ENCODE results near the gene FBXW7.
A peak's percentile ranks its signal among the peaks of the same experiment; 100 is the strongest.

The FBXW7 gene

DNA sequence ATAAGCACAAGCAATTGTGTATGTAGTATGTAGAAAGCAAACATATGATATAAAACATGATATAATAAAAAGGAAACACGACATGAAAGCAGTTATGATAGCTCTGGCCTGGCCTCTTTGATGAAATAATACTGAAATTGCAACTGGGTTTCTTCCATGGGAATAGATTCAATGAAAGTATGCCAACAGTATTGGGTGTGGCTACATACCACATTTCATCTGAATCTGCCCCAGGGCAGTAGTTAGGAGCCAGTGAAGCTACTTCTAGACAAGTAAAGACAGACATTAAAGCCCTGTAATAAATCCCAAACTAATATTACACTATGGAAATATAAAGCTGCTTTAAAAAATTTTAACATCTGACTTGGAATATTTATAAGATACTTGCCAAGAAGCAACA lies 207.3 kb downstream of the FBXW7 start:
- no peak for DNase-seq (ENCODE audit: low spot score)

DNA sequence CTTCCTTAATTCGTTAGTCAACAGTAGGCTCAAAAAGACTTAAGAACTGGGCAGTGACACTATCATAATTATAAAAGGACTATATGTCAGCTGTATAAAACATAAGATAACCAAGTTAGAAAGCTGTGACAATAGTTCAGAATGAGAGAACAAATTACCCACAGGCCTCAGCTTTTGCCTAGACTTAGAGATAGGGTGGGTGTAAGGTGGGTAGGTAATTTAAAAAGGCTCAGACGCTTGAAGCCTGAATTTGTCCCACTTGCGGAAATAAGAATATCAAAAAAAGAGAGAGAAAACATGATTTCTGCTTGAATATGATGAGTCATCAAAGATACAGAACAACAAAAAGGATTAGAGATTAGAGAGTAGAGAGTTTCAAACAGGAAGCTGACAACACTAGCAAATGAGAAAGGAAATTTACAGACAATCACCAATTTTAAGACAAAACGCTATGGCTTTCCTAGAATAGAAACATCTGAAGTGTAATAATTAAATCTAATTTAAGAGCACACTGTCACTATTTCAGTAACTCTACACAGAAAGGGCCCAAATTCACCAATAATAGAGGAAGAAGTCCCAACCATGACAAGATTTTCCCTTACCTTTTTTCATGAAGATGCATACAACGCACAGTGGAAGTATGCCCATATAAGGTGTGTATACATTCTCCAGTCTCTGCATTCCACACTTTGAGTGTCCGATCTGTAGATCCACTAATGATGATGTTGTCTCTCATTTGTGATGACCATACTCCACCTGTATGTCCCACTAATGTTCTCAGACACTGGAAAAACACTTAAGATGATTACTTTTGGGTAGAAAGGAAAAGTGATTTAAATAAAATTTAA lies 208.1 kb downstream of the FBXW7 start:
- no peak for DNase-seq (ENCODE audit: low spot score)

DNA sequence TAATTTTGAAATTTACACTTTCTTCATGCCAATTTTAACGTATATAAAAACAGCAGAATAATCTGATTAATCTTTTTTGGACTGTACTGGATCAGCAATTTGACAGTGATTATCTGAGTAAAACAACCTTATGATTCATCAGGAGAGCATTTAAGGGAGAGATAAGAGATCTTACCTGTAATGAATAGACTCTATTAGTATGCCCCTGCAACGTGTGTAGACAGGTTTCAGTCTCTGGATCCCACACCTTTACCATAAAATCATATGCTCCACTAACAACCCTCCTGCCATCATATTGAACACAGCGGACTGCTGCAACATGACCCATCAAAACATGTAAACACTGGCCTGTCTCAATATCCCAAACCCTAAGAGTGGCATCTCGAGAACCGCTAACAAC lies 210.1 kb downstream of the FBXW7 start:
- no peak for DNase-seq (ENCODE audit: low spot score)

DNA sequence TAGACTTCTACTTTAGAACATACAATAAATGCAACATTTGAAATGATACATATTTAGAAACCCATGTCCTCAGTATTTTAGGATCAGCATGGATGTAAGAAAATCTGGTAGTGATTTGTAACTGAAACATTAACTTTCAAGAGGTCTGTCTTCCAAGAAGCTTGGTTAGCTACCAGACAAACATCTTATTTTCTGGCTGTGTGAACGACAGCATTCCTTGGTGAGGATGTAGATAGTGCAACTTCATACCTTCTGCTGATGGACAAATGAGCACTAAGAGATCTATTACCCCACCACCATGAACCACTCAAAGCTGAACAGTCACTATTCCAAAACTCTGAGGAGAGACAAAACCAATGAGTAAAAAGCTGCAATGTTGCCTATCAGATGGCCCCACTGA lies 212.7 kb downstream of the FBXW7 start:
- DNase-seq (ENCODE audit: low spot score): no peak

DNA sequence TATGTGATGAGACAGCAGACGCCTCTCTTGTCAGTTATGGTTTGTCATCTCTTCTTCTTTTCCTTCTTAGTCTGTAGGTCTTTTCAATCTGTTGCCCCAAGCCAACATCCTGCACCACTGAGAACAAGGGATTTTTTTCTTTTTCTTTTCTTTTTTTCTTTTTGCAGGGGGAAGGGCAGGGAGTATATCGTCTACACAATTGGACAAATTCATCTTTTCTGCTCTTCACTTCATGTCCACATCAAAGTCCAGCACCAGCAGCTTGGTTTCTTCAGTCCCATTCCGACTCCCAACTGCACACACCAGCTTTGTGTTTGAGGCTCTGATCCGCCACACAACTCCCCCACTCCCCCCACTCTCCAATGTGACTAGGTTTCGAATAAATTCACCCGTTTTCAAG lies 213.2 kb downstream of the FBXW7 start:
- DNase-seq (ENCODE audit: low spot score): no peak

DNA sequence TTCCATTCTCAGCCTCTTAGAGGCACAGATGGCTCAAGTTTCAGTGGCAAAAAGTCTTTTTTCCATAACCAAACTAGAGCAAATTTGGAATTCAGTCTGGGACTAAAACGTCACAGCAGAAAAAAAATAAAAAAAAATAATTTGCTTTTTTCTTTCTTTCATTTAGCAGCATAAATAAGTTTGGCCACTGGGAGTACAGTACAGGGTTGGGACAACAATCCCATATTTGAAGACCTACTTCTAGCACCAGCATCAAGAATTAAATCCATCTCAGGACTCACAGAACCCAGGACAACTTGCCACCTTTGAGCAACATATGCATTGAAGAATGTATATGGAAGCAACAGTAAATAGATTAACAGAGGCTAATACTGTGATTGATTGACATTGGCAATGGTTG lies 214.0 kb downstream of the FBXW7 start:
- DNase-seq (ENCODE audit: low spot score): no peak

DNA sequence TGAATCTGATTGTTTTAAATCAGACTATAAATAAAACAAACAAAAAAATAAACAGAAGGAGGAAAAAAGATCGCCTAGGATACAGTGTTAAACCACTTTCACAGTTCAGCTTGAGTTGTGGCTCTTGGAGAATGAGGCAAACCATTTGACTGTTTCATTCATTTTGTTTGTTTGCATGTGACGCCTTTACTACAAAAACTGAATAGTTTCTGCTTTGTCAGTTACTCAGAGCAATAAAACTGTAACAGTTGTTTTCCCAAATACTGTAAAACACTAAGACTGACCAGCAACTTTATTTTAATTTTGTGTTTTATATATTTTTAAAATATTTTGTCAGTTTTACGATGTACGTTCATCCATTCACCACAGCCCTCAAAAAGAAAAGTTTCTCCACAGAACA lies 214.5 kb downstream of the FBXW7 start:
- no peak for DNase-seq (ENCODE audit: low spot score)

DNA sequence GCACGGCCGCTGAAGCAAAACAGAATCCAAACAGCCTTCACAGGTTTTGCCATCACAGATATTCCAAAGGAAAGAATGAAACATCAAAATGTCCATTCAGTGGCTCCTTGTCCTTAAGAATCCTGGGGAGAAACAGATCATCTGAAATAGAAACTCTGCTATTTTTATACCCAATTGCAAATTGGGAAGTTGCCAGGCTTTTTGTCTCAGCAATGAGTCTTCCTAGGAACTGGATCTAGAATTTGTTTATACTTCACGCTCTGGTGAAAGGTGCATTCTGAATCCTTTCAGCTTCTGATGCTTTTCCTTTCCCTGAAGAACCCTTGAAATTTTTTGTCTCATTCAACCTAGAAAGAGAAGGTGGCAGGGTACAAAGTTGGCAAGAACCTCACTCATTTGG lies 218.9 kb downstream of the FBXW7 start:
- no peak for DNase-seq (ENCODE audit: low spot score)

DNA sequence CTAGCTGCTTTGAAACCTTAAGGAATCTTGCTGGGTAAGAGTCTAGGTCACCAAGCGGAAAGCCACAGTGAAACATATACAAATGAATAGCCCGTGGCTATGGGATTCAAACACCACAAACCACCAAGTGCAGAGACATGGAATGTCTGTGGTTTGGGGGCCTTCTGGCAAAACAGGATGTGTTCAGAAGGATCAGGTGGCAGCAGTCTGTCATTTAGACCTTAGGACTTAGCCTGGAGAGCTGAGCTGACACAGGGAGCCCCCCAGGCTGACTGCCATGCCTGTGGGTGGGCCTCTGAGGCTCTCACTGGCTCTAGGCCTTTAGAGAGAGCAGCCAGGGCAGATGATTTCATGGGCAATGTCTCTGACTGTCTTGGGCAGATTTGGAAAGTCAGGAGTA lies 225.6 kb downstream of the FBXW7 start:
- no peak for DNase-seq (ENCODE audit: low spot score)

DNA sequence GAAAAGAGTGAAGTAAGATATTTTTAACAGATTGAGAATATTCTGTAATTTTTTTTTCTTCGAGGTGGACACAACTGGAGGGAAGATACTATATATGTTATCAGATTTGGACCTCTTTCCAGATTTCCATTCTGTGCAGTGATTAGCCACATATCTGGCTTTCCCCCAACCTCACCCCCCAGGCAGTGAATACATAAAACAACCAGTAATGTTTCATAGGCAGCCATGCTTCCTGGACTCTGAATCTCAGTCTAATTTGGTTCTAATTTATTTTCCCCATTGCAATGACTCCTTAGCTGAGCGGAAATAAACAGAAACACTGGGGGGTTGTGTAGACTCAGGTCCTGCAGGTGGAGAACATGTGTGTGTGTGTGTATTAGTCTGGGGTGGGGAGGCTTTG lies 226.5 kb downstream of the FBXW7 start:
- no peak for DNase-seq (ENCODE audit: low spot score)

DNA sequence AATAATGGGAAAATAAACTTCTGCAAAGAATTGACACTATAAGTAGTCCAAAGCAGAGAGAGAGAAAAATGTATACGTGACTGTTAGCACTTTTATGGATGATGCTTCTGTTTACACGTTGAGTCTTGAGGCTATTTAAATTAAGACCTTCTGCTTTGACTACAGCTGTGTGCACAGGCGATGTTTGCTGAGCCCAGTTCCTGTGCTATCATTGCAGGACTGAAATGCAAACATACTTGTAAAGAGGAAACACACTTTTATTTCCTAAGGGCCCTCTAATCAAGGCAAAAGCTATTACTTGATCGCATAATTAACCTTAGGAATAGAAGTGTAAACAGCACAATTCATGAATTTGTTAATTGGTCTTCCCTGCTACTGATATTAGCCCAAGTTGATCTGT lies 226.9 kb downstream of the FBXW7 start:
- DNase-seq (ENCODE audit: low spot score): no peak

DNA sequence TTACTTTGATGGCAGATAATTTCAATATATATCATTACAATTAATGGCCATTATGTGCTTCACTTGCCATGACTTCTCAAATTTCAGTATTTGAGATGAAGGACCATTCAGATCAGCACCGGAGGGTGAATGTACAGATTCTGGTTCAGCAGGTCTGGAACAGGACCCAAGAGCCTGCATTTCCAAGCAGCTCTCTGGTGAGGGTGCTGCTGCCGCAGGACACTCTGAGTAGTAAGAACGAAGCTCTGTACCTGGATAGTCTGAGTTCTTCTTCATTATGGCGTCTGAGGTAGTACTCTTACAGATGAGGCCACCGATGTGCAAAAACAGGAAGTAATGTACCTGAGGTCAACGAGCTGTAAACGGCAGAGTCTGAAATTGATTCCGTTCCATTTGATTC lies 228.2 kb downstream of the FBXW7 start:
- no peak for DNase-seq (ENCODE audit: low spot score)

DNA sequence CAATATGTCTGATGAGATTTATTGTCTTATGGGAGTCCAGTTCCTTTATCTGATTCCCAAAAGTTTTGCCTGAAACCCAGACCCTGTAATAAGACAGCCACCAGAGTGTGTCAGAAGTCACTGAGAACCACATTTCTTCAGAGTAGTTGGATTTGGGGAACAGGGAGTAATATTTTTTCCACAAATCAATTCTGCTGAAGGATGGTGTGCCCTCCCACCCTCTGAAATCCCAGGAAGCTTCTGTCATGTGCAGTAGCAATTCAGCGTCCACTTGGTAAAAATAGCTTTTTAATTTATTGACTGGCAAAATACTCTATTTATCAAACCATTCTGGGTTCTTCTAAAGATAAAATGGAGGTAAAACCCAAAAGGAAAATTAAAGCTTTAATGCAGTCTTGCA lies 229.4 kb downstream of the FBXW7 start:
- no peak for DNase-seq (ENCODE audit: low spot score)

DNA sequence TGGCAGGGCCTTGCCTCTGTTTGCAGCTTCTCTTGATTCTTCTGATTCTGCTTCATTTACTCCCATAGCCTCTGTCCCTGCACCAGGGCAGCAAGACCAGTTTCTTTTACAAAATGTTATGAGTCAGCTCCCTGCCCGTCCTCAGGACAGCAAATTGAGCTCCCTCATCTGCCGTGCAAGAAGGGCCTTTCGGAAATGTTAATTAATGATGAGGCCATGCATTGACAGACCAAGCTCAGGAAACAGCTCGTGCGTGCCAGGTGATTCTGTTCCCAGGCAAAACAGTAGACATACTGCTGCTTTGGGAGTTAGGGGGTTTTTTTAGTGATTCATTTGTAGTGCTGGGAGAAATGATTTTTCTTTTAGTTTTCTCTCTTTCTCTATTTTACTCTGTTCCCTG lies 231.7 kb downstream of the FBXW7 start:
- no peak for DNase-seq (ENCODE audit: low spot score)

DNA sequence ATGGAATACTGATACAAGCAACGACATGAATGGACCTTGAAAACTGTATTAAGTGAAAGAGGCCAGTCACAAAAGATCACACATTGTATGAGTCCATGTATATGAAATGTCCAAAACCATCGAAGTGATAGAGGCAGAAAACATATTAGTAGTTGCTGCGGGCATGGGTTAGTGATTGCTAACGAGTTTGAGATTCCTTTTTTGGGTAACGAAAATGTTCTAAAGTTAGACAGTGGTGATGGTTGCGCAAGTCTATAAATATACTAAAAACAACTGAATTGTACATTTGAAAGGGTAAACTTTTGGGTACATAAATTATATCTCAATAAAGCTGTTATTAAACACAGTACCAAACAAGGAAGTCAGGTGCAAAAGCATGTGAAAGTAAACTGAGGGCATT lies 234.5 kb downstream of the FBXW7 start:
- no peak for DNase-seq (ENCODE audit: low spot score)

DNA sequence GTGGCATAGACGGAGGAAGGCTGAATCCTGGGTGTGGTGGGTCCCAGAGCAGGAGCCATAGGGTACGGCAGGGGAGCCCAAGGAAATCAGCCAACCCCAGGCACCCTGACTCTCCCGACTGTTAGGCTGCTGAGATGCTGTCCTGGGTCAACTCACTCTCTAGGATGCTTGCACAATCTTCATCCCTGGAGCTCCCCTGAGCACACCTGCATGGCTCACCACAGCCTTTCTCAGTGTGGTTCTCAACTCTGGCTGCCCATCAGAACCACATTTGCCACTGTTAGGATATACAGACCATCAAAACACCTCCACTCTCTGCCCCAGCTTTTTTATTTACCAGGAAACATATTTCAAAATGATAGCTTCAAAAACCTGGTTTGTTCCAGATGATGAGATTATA lies 236.3 kb downstream of the FBXW7 start:
- DNase-seq (ENCODE audit: low spot score): no peak

DNA sequence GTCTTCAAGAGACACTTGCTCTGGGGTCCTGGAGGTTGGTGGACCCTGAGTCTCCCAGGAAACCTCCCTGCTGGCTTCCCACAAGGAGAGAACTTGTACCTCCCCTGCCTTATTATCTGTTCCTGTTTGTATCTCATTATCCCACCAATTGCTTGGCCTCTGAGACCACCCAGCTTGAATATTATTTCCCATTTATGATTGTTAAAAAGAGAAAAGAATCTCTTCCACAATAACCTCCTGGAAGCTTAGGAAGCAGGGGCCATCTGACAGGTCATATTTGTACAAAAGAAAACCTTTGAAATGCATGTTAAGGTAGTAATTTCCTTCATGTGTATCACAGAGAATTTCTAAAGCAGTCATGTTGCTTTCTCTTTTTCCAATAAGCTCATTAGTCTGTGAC lies 239.5 kb downstream of the FBXW7 start:
- no peak for DNase-seq (ENCODE audit: low spot score)

DNA sequence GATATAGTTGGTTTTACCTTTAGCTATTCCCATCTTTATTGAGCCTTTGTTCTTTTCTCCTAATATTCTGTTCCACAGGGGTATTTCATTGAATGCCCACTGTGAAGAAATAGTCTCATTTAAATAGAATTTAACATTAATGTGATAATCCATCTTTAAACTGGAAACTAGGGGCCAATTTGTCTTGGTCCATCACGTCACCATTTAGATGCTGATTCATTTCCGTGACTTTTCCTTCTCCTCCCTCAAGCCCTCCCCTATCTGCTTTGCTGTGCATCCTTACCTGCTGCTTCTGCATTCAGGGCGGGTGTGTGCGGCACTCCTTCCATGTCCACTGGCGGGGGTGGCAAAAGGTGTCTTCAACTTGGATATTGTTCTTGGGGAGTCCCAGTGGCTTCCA lies 241.1 kb downstream of the FBXW7 start:
- DNase-seq (ENCODE audit: low spot score): no peak

DNA sequence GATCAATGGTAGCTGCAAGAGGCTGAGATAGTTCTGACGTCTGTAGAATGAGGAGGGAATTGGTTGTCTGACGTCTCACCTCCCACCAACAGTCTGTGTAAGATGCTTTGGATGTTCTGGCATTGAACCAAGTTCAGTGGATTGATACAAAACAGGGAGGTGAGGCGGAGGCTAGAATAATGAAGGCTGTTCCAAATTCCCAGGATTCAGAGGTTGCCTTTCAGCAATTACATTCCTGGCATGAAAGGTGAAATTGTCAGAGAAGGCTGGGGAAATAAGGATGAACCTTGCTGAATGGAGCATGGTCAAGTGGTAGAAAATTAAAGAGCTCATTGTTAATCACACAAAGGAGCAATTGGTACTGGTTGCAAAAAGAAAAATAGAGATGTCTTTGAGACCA lies 241.6 kb downstream of the FBXW7 start:
- DNase-seq (ENCODE audit: low spot score): no peak

DNA sequence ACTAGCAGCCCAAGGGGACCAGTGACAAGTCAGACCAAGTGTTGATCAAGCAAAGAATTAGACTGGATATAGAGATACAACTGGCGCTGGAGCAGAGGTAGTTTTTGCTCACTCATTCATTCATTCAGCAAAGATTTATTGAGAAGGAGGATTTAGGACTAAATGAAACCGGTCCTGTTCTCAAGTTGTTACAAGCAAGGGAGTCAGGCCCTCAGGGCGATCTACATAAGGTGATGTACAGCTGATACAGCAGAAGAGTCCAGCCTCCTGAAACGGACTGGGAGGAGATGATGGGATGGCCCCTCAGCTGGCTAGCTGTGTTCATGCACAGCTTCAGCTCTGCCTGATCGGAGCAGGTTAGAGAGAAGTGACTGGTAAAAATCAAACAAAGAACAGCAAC lies 242.4 kb downstream of the FBXW7 start:
- DNase-seq (ENCODE audit: low spot score): no peak

DNA sequence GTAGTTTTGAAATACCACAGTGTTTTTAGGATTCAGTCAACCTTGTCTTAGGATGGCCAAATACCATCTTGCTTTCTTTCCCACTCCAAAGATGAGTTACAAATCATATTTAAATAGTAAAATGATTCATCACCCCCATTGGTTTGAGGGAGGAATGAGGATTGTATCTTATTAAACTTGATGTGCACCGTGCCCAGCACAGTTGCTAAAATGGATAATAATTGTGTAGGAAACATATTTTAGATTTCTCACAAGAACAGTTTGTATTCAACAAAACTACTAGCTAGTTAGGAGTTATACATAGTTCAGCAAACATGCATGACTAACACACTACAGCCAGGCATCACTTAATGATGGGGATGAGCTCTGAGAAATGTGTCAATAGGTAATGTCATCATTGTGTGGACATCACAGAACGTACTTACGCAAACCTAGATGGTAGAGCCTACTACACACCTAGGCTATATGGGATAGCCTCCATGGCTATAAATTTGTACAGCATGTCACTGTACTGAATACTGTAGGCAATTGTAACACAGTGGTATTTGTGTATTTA lies 245.4 kb downstream of the FBXW7 start:
- no peak for DNase-seq (ENCODE audit: low spot score)

DNA sequence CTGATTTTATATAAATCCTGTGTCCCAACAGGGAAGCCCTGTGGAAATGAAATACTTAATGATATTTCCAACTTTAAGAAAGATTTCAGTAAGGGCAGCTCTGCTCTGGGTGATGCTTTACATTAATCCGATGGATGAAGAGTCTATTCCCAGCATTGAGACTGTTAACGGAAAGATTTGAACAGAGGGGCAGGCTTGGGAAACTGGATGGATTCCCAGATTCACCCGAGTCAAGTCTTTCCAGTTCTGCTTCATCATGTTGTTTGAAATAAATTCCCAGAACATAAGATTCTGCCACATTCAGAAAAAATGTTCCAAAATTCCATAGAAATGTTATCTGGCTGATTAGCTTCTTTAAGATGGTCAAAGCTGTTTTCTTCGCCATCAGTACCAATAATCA lies 246.0 kb downstream of the FBXW7 start:
- DNase-seq (ENCODE audit: low spot score): no peak

DNA sequence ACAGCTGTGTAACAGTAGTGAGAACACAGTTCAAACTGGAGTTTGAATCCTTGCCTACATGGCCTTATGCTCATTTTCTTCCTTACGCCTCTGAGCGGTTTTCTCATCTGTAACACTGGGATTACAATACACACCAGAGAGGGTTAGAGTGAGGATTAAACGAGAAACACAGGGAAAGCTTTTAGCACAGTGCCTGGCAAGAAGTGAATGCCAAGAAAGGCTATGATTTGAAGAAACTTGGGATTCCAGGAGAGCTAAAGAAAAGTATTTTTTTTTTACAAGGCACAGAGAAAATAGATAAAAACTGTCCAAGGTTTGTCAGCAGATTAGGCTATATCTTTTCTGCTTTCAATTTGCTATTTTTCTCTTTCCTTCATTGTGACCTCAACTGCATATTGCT lies 246.4 kb downstream of the FBXW7 start:
- DNase-seq (ENCODE audit: low spot score): no peak

DNA sequence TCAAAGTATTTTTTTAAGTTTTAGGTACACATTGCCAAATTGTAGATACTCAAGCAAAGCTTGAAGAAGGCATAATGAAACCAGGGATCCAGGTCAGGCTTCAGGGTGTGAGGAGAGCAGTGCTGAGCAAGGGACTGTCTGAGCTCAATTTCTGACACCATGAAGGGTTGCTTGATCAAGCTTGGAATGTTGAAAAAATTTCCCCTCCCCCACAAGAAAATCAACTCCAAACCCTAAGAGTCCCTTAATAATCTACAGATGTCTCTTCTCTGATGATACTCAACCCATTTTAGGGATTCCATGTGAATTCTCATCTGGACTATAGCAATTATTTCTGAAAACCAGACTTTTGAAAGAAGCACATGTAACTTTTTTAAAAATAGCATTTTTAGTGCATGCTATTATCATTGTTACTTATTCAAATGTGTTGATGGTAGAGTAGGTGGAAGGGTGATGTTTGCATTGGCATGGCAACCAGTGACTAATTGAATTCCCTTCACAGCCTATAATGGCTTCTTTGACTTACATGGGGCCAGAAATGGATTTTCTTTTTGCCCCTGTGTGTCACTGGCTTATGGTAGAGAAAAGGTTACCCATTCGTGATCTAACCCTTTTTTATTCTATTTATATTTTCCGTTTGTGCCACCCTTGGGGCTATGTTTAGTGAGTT lies 252.0 kb downstream of the FBXW7 start:
- DNase-seq (ENCODE audit: low spot score): peak; percentile 7
